RWPE1 (cell line): Measurements from ENCODE around the gene NCSTN.

Experiments
- CTCF ChIA-PET: fragments of 350-600 bp; sonication (Branson Sonifier 250); formaldehyde crosslinking; extraction: SDS; loops from one replicate; lab custom pipeline; 2021; lab: Yijun Ruan, JAX
- POLR2A ChIA-PET: fragments of 400-600 bp; formaldehyde crosslinking; extraction: SDS; loops from one replicate; lab custom pipeline; 2020; ENCODE audit warnings: antibody characterized with exemption; ENCODE audit not compliant: low non-redundant PET; lab: Yijun Ruan, JAX
- DNase-seq: peaks from one replicate; pipeline ENCODE4 v3.0.0; 2012; ENCODE audit warnings: low spot score
- H3K27ac ChIP-seq: fragments of 450-650 bp; 2 replicates; pipeline ENCODE4 v1.5.1; 2017
- CTCF ChIP-seq: fragments of 450-650 bp; conservative IDR thresholded peaks from 2 replicates; pipeline ENCODE4 v1.5.1; 2017; ENCODE audit warnings: low read depth, mild to moderate bottlenecking

Gene NCSTN

GRCh38 chr1:160403244-160403643 lies 60.1 kb downstream of the NCSTN start:
- TF ChIP-seq CTCF: no peak
- no peak for DNase-seq
- CTCF ChIA-PET: interaction anchor here (1.5 kb wide), 1 partner anchor 13 kb away, joined by 4 read pairs; no protein-coding TSS in a partner anchor
- POLR2A ChIA-PET: no interaction called here
- no peak overlapping the region for H3K27ac ChIP-seq

GRCh38 chr1:160404094-160404493 lies 60.9 kb downstream of the NCSTN start:
- CTCF ChIA-PET: interaction anchor here (0.7 kb wide), 1 partner anchor 12 kb away, joined by 3 read pairs; no protein-coding TSS in a partner anchor
- DNase-seq: no peak
- H3K27ac ChIP-seq: no peak overlapping the region
- POLR2A ChIA-PET: no interaction called here
- TF ChIP-seq CTCF: no peak

- ChIA-PET CTCF (interaction anchor here (0.6 kb wide), 1 partner anchor 29 kb away, joined by 3 read pairs; no protein-coding TSS in a partner anchor), POLR2A (no interaction called here)
- no peak for DNase-seq
- H3K27ac ChIP-seq: peak overlapping the region; percentile 32
- TF ChIP-seq CTCF: no peak
Observed at GRCh38 chr1:160405331-160405877, 62.2 kb downstream of the NCSTN start.

GRCh38 chr1:160406131-160406968 lies 63.2 kb downstream of the NCSTN start:
- ChIA-PET CTCF (interaction anchor here (0.6 to 2.0 kb wide), 2 partner anchors 10 to 30 kb away, joined by 3 to 9 read pairs; no protein-coding TSS in a partner anchor), POLR2A (no interaction called here)
- H3K27ac ChIP-seq: peak overlapping the region; percentile 89
- DNase-seq: no peak
- TF ChIP-seq CTCF: no peak

GRCh38 chr1:160407839-160408801 lies 64.9 kb downstream of the NCSTN start:
- H3K27ac ChIP-seq: peak overlapping the region; percentile 89
- DNase-seq: peak; percentile 95
- CTCF ChIA-PET: interaction anchor here (0.7 to 2.0 kb wide), 4 partner anchors 8 to 323 kb away, joined by 3 to 9 read pairs (median 3); no protein-coding TSS in a partner anchor

More at GRCh38 chr1:160407839-160408801, 64.9 kb downstream of the NCSTN start:
- no peak for TF ChIP-seq CTCF
- POLR2A ChIA-PET: interaction anchor here (0.6 to 0.7 kb wide), 3 partner anchors 43 to 677 kb away, joined by 3 to 4 read pairs (median 4); no protein-coding TSS in a partner anchor
